Activated CD4-positive, alpha-beta T cell treated with anti-CD3 and anti-CD28 coated beads, Interleukin-2, Interleukin-6, amounts not matched to agents 100 ng/mL and 50 ng/mL, durations not matched to agents 16 hours and 8 hours (primary cell): ENCODE measurements around the gene BLID.

ENCODE experiments used
- DNase-seq: peaks from one replicate; pipeline ENCODE4 v3.0.0-alpha.2; 2020

The BLID gene

DNA sequence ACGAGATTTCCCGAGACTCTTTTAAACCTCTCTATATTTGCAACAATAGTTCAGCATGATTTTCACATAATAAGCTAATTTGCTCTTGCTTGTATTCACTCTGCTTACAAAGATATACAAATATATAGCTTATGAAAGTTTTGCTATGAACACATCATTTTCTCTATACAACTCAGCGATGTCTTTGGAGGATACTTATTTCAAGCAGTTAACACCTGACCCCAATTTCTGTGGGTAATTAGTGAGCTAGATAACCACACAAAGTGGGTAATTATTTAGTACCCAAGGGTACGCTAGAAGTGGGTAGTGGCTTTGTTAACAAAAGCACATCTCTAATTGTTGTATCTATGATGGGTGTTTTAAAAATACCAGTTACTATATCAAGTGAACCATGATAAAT, 12.3 kb downstream of the BLID start:
- DNase-seq, result no peak

GRCh38 chr11:122103321-122103720, 12.7 kb downstream of the BLID start:
- no peak for DNase-seq

DNA sequence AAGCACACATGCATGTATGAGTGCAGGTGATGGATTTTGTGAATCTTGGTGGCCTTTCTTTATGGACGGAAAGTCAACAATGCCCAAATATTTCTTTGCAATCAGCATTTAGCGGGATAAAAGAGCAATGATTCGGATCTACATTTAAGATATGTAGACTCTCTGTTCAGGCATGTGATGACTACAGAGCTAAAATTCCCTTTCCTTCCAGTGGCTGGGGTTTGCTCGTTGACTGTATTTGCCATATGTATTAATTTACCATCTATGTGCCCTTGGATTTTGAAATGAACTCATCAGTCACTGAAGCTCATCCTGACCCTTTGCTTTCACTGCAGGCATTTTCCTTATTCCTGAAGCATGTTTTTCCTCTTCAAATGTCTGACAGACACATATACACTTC, 13.6 kb downstream of the BLID start:
- DNase-seq, result no peak

DNA sequence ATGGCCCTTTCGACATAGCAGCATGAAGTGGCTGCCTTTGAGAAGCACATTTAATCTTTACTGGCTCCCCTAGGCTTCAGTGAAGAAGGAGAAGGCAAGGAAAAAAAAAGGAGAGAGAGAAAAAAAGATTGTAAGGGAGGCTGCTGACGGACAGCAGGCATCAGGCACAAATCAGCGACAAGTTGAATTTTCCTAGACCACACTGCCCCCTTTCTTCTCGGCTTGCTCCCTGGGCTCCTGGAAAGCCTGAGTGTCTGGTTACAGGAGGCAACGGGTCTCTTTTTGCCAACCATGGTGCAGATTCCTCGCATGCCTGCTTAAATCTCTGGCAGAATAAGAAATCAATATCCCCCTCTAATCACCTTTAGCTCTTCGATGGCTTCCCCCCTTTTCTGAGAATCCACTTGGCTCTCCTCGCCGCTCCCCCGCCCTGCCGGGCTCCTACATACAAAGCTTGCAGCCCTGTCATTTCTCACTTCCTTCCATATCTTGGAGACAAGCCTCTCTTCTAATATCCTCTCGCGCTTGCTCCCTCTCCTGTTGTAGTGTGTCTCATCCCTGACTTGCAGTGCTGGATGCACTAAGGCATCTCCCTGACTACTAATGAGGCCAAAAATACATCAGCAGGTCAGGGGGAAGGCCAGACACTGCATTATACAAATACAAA, 14.3 kb downstream of the BLID start:
- DNase-seq, result no peak

DNA sequence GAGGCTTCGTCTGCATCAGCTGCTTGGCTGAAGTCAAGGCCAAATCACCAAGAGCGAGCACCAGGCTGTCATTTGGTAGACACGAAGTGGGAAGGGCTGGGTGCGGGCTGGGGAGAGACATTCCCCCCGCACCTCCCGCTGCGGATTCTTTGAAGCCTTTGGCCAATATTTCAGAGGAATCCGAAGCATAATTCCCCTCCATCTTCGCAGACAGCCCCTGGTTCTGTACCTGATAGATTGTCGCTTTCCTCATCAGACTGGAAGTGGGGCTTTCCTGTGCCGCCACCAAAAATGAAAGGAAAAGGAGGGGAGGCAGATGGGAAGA, 15.3 kb downstream of the BLID start:
- DNase-seq, result no peak

- no peak for DNase-seq
Observed at GRCh38 chr11:122100037-122100755, 15.8 kb downstream of the BLID start.

GRCh38 chr11:122099374-122100036, 16.5 kb downstream of the BLID start:
- no peak for DNase-seq

- DNase-seq, result no peak
Observed at GRCh38 chr11:122098261-122098980, 17.6 kb downstream of the BLID start.

DNA sequence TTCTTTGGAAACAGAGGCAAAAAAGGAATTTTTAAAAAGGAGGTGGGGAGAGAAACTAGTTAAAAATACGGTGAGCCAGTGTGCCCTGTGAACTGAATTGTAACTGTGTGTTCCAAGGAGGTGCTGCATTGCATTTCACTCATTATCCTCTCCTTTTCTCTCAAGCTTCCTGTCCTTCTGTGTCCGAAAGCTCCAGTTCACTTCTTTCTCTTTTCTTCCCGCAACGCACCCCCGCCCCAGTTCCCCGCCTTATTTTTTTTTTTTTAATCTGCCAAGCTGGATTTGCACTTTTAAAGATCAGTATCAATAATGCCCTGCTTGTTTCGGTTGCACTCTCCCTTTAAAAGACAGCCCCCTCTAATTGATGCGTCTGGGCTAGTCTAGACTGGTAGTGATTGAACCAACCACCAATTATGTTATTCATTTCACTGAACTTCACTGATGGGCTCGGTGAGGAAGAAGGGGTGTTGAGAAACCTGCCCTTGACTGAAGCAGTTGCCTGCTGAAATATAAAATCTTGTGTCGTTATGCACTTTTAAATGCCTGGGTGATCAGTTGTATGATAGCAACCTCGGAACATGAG, 18.5 kb downstream of the BLID start:
- DNase-seq, result no peak

DNA sequence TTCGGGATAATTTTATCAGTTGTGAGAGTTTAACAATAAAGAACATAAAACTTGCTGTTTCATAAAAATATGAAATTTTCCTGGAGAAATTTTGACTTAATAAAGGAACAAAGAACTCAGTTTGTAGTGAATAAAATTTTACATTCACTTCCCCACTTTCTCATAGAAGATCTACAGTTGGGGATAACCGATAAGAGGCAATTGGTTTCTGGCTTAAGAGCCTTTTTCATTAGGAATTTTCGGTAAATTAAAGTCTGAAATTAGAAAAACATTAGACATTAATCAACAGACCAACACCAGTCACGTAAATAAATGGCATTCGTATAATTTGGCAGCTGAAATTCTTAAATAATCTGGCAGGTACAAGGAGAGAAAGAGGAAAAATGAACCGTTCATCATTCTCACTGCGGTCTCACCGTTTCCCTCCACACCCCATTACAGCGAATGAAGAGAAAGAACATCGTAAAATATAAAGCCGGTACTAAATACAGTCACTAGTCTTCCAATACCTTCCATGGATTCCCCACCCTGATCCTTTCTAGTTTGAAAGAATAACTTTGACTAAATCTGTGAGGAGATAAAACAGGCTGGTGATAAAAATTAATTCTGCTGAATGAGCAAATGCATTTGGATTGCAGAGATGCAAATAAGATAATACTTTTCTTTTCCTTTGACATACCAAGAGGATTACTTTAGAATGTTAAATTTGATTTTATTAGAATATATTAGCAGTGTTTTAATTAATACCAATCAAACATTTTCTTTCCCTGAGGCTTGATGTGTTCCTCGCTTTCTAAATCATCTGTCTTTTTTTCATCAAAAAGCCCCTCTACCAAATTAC, 19.5 kb downstream of the BLID start:
- no peak for DNase-seq

DNA sequence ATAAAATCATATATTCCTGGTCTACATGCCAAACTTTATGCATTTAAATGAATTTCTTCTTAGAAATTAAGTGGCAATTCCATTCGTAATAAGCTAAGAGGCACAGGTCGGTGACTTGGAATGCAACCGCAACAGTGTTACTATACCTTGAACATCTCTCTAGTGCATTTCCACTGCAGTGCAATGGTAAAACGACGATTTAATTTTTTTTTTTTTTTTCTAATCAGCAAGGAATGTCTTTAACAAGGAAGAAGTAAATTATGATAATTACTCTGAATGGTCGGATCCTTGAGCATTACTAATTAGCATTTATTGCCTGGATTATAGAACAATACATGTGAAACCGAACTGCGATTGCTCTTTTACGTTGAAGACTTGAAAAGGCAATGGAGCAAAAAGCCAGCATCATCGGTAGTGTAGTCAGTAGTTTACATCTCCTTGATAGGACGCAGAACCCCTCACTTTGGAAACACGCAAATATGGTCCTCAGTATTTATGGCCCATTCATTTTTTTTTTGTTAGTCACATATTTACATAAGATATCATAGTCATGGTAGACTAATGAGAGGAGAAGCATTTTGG, 20.2 kb downstream of the BLID start:
- DNase-seq, result no peak

GRCh38 chr11:122094836-122095235, 21.2 kb downstream of the BLID start:
- DNase-seq, result no peak

- DNase-seq, result no peak
Observed at GRCh38 chr11:122093731-122094275, 22.2 kb downstream of the BLID start.

DNA sequence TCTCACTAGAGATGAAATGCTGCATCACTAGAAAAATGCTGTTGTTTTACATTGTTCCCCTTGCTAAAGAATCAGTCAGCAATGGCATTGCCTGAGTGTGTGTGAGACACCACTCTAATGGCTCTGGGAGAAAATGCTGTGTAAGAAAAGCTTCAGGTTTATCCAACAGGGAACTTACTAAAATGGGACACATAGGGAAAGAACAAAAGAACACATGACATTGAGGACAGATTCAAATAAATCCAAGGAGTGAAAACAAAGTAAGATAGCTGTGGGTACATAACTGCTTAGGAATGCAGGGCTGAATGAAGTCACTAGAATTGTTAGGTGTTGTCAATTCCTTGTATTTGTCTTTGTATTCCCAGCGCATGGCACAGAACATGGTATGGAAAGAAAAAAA, 24.2 kb downstream of the BLID start:
- DNase-seq, result no peak

GRCh38 chr11:122089111-122089510, 26.9 kb downstream of the BLID start:
- DNase-seq, result no peak

DNA sequence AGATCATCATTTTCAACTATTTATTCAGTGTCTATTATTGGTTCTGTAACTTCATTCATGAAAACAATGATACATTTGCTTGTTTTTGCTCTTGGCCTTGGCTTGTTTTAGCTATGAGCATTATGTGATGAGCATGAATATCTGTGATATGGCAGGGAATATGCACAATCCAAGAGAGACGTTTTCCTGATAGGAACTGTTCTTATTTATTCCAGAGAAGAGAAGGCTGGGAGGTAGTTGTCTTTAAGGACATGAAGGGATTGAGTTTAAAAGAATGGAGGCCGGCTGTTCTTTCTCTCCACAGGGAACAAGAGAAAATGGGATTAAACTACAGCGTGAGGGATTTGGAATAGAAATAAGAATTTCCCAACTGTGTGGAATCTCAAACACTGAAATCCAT, 30.3 kb downstream of the BLID start:
- no peak for DNase-seq

DNA sequence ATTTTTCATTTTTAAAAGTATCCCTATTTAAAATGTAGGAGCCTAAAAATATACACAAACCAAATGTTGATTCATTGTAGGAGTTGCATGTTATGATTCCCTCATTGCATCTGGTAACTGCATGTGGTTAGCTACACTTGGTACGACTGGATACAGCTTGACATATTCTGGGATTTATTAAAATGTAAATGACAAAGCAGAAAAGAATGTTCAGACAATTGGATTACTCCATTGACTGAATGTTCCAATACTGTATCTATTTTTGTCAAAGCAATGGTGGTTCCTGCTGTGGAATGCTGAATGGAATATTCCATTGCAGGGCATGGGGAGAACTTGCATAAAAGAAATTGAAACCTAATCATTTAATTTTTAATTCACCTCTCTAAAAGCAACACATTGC, 30.8 kb downstream of the BLID start:
- no peak for DNase-seq

DNA sequence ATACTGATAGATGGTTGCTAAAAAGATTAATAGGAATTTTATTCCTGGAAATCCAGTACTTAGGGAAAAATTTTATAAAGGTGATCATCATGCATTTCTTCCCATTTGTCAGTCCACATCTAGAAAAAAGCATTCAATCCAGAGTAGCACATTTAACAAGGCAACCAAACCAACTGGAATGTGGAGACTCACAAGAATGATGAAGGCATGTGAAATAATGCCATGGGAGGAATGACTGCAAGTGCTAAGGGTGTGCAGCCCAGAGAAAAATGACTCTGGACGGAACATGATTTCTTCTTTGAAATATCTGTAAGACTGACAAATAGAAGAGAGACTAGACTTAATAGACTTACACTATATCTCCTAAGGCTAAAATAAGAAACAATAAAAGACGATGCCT, 33.8 kb downstream of the BLID start:
- no peak for DNase-seq

- DNase-seq, result no peak
Observed at GRCh38 chr11:122081073-122081472, 34.9 kb downstream of the BLID start.

GRCh38 chr11:122077459-122077858, 38.6 kb downstream of the BLID start:
- no peak for DNase-seq

DNA sequence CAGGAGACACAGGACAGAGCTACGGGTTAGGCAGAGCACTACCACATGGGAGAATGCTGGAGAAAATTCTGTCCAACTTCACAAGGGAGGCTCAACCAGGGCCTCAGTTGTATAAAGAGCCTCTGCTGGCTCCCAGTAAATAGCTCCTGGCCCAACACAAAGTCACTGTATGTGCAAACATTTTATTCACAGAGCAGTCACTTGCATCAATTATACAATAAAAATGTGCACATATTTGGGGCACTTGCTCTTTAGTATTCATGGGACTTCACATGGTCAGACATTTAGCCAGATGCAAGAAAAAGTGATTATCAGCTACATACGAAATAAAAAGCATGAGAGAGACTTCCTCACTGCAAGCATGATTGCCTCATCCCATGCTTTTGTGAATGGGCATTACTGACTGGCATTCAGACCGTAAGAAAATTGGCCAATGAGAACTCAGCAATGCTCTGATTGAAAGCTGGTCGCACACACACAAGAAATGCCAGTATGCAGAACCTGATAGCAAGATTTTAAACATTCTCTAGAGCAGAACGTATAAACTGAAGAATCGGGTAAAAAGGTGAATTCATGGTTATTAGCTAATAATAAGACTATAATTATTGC, 39.4 kb downstream of the BLID start:
- DNase-seq, result no peak
